Measurements from ENCODE around the gene RXRA. TPM values are rescaled to one million over a fixed set of nuclear protein-coding genes. Genes with fewer than 3 reads are reported as not detected.

The RXRA gene
- total RNA-seq, 1 experiment from 2014 or later, result 23.2 TPM

DNA sequence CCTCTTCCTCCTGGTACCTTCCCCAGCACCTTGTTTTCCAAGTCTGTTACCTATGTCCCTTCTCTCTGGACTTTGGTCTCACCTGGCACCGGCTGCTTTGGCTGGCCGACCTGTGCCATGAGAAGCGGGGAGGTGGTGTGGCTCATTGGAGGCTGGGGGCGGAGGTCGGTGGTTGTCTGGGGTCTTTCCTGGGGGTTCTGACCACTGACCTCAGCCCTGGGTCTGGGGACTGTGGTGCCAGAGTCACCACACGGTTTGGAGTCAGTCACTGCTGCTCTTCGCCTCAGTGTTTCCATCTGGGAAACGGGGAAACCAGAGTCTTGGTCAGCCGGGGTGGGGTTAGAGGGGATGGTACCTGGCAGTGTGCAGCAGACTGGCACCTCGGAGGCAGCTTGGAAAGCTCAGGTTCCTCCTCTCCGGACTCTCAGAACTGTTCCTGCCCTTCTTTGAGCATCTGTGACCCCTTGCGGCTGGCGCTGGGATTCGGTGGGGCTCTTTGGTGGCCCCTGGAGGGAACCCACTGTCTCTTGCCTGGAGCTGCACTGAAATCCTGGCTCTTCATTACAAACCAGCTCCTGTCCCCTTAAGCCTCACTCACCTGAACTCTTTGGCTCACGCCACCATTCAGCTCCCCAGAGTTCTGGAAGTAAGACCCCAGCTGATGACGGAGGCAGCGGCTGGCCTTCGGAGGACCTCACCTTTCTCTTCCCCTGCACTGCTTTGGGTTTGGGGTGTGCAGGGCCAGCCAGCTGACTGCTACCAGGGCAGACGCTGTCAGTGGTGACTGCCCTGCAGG, 4.1 kb upstream of the RXRA start:
- H3K27me3 ChIP-seq (ENCODE audit: control insufficient read depth, insufficient read depth, low read length), result peaks cover 2% of the 10 kb centered on the region; the same call in 1 of the 2 replicates
- DNase-seq, result peak; percentile 44
- no peaks in the 10 kb centered on the region for H3K36me3 ChIP-seq (replicated peaks; ENCODE audit: control insufficient read depth, insufficient read depth, low read length)
- no peak overlapping the region for H3K4me3 ChIP-seq (ENCODE audit: insufficient read depth, low read depth, low read length)

DNA sequence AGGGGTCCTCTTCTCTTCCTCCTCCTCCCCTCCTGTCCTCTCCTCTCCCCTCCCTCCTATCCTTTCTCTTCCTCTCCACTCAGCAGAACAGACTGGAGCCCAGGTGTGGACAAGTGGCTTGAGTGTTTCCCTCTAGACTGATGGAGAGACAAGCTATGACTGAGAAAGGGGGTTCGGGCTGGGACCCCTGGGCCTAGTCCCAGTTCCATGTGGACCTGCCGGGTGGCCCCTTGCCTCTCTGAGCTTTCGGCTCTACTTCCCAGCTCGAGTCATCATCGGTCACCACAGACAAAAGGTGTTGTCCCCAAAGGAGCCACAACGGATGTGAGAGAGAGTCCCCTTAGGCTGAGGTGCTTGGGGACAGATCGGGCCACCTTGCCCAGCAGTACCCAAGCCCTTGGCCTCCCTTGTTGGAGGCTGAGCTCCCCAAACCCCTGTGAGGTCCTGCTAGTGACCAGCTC, 3.4 kb upstream of the RXRA start:
- H3K36me3 ChIP-seq (replicated peaks; ENCODE audit: control insufficient read depth, insufficient read depth, low read length), result no peaks in the 10 kb centered on the region
- H3K4me3 ChIP-seq (ENCODE audit: insufficient read depth, low read depth, low read length), result no peak overlapping the region
- DNase-seq, result no peak
- H3K27me3 ChIP-seq (ENCODE audit: control insufficient read depth, insufficient read depth, low read length), result peaks cover 2% of the 10 kb centered on the region; the same call in 1 of the 2 replicates

GRCh38 chr9:134323741-134324358, 2.4 kb upstream of the RXRA start:
- no peaks in the 10 kb centered on the region for H3K36me3 ChIP-seq (replicated peaks; ENCODE audit: control insufficient read depth, insufficient read depth, low read length)
- peak; percentile 74 for DNase-seq
- no peak overlapping the region for H3K4me3 ChIP-seq (ENCODE audit: insufficient read depth, low read depth, low read length)
- peaks cover 2% of the 10 kb centered on the region; the same call in 1 of the 2 replicates for H3K27me3 ChIP-seq (ENCODE audit: control insufficient read depth, insufficient read depth, low read length)

- no peaks in the 10 kb centered on the region for H3K36me3 ChIP-seq (replicated peaks; ENCODE audit: control insufficient read depth, insufficient read depth, low read length)
- no peak for DNase-seq
- H3K4me3 ChIP-seq (ENCODE audit: insufficient read depth, low read depth, low read length), result no peak overlapping the region
- peaks cover 2% of the 10 kb centered on the region; the same call in 1 of the 2 replicates for H3K27me3 ChIP-seq (ENCODE audit: control insufficient read depth, insufficient read depth, low read length)
Measured at GRCh38 chr9:134324359-134325095, 1.7 kb upstream of the RXRA start.

GRCh38 chr9:134325096-134325812, 1.0 kb upstream of the RXRA start:
- H3K36me3 ChIP-seq (replicated peaks; ENCODE audit: control insufficient read depth, insufficient read depth, low read length), result no peaks in the 10 kb centered on the region
- DNase-seq, result peak; percentile 89
- peak overlapping the region; percentile 51 for H3K4me3 ChIP-seq (ENCODE audit: insufficient read depth, low read depth, low read length)
- H3K27me3 ChIP-seq (ENCODE audit: control insufficient read depth, insufficient read depth, low read length), result peaks cover 2% of the 10 kb centered on the region; the same call in 1 of the 2 replicates

DNA sequence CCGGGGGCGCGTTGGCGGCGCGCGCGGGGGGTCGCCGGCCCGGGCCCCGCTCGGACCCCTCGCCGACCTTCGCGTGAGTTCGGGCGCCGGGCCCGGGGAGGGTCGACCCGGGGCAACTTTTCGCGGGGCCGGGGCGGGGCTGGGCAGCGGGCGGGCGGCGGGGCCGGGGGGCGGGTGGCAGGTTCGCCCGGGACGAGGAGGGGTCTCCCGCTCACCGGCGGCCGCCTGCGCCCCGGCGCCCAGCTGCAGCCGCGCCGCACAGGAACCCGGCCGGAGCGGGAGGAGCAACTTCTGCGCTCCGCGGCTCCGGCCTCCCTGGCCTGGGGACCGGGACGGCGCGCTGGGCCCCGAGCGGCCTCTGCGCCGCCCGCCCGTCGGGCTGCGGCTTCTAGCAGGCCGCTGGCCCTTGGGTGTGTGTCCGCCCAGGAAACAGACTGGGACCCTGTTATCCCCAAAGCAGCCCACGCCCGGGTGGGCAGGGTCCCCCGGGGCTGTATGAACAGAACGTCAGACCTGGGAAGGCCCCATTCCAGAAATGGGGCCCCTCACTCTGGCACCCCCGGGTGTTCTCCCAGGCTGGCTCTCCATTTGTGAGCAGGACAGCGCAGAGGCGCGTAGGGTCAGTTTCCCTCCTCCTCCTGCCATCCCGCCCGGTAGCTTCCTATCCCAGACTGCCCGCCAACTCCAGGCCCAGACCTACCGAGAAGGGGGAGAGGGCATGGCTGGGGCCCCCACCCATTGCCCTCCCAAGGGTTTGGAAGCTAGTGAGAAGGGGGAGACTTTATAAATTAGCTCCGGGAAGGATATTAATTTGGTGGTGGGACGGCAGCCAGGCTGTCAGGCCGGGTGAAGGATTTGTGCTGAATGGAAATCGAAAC, 708 bp downstream of the RXRA start:
- Histone ChIP-seq H3K27me3 (ENCODE audit: control insufficient read depth, insufficient read depth, low read length) (peaks cover 2% of the 10 kb centered on the region; the same call in 1 of the 2 replicates), H3K4me3 (ENCODE audit: insufficient read depth, low read depth, low read length) (peak overlapping the region; percentile 55), H3K36me3 (replicated peaks; ENCODE audit: control insufficient read depth, insufficient read depth, low read length) (no peaks in the 10 kb centered on the region)
- DNase-seq, result peak; percentile 87

DNA sequence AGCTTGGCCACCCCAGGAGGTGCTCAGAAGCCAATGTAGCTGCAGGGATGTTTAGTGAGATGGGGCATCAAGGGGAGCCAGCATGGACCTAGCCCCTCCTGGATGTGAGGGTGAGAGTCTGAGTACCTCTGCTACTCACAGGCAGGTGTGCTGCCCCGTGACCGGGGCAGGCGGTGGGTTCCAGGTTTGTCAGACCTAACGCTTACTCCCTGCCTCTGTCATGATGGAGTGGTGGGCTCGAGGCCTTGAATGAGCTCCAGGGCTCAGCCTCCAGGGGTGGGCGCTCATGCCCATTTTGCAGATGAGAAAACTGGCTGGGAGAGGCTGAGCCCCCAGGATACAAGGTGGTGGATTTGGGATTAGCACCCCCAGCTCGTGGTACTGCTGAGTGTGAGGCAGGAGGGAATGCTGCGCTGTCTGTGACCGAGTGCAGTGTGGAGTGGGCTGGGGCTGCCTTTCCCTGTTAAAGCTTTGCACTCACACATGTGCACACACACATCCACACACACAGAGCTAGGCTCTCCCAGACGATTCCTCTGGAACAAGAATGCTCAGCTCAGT, 1.5 kb downstream of the RXRA start:
- DNase-seq, result peak; percentile 69
- Histone ChIP-seq H3K4me3 (ENCODE audit: insufficient read depth, low read depth, low read length) (peak overlapping the region; percentile 55; the same call in 1 of the 2 replicates), H3K36me3 (replicated peaks; ENCODE audit: control insufficient read depth, insufficient read depth, low read length) (no peaks in the 10 kb centered on the region)

GRCh38 chr9:134328341-134328840, 2.1 kb downstream of the RXRA start:
- peak; percentile 73 for DNase-seq

More for the DNA sequence above, 1.5 kb downstream of the RXRA start:
- peaks cover under 1% of the 10 kb centered on the region; the same call in 1 of the 2 replicates for H3K27me3 ChIP-seq (ENCODE audit: control insufficient read depth, insufficient read depth, low read length)

DNA sequence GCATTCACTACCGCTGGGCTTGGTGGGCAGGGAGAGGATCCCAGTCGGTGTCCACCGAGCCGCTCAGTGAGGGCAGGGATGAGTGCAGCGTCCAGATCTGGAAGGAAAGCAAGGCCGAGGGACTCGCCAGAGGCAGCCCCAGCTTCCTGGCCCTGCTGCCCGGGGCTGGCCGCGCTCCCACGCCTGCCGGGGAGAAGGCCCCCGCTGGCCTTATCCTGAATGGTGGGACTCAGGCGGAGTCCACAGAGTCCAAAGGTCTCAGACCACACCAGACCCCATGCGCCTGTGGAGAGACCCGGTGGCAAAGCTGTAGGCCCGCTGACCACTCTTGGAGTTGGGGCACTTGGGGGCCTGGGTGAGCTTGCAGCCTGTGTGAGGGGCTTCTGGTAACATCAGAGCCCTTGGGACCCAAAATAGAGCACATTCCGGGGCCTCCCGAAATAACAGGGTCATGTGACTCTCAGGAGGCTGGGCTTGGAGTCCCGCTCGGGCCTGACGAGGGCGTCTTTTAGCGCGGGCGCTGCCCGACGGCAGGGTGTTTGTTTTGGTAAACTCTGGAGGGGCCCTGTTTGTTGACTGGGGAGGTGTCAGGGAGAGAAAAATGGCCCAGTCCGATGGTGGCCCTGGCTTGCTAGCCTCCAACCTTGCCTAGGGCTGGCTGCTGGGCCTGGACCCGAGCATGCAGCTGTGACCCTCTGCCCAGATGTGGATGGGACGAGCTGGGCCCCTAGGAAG, 2.8 kb downstream of the RXRA start:
- Histone ChIP-seq H3K36me3 (replicated peaks; ENCODE audit: control insufficient read depth, insufficient read depth, low read length) (no peaks in the 10 kb centered on the region), H3K4me3 (ENCODE audit: insufficient read depth, low read depth, low read length) (no peak overlapping the region), H3K27me3 (ENCODE audit: control insufficient read depth, insufficient read depth, low read length) (no peaks in the 10 kb centered on the region)
- peak; percentile 77 for DNase-seq

More at GRCh38 chr9:134328341-134328840, 2.1 kb downstream of the RXRA start:
- H3K36me3 ChIP-seq (replicated peaks; ENCODE audit: control insufficient read depth, insufficient read depth, low read length), result no peaks in the 10 kb centered on the region
- no peaks in the 10 kb centered on the region for H3K27me3 ChIP-seq (ENCODE audit: control insufficient read depth, insufficient read depth, low read length)
- no peak overlapping the region for H3K4me3 ChIP-seq (ENCODE audit: insufficient read depth, low read depth, low read length)

DNA sequence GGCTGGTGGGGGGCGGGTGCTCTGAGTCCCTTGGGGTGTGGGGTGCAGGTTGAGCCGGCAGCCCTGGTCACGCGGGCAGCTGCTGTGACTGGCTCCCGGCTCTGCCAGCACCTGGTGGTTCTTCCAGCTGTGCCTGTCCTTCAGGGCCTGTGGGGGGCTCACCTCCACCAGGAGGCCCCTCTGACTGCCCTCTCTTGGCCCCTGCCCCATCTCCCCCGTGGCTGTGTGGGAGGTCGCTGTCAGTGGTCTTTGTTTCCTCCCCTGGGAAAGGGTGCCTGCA, 3.3 kb downstream of the RXRA start:
- Histone ChIP-seq H3K27me3 (ENCODE audit: control insufficient read depth, insufficient read depth, low read length) (no peaks in the 10 kb centered on the region), H3K4me3 (ENCODE audit: insufficient read depth, low read depth, low read length) (no peak overlapping the region), H3K36me3 (replicated peaks; ENCODE audit: control insufficient read depth, insufficient read depth, low read length) (no peaks in the 10 kb centered on the region)
- no peak for DNase-seq

DNA sequence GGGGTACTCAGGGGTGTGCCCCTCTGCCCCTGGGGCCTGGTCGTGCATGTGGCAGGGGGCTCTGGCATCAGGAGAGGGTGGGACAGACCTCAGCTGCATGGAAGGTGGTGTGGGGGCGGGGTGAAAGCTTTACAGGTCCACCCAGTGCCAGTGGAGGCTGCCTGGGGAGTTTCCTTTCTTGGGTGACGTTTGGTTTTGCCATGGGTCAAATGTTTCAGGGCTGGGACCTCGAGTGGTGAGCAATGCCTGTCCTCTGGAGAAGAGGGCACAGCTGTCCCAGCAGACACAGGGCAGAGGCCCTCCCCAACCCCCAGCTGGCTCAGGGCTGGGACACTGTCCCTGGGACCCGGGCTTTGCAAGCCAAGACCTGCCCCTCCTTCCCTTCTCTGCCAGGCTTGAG, 3.6 kb downstream of the RXRA start:
- H3K27me3 ChIP-seq (ENCODE audit: control insufficient read depth, insufficient read depth, low read length), result no peaks in the 10 kb centered on the region
- no peak overlapping the region for H3K4me3 ChIP-seq (ENCODE audit: insufficient read depth, low read depth, low read length)
- H3K36me3 ChIP-seq (replicated peaks; ENCODE audit: control insufficient read depth, insufficient read depth, low read length), result no peaks in the 10 kb centered on the region
- DNase-seq, result peak; percentile 51

DNA sequence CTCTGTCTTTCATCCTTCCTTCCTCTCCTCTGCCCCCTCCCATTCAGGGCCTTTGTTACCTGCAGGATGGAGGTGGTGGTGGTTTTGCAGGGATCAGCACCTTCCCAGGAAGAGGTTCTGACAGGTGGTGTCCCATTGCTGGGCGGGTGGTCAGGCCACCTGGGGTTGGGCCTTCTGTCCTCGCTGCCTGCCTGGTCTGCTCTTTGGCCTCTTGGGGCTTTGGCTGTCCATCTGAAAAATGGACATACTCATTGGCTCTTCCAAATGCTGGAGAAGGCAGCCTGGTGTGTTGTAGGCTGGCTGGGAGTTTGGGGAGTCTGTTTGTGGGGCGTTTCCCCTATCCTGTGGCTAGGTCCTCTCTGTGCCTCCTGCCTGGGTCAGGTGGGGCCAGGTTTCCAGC, 4.3 kb downstream of the RXRA start:
- DNase-seq, result no peak
- Histone ChIP-seq H3K27me3 (ENCODE audit: control insufficient read depth, insufficient read depth, low read length) (no peaks in the 10 kb centered on the region), H3K4me3 (ENCODE audit: insufficient read depth, low read depth, low read length) (no peak overlapping the region), H3K36me3 (replicated peaks; ENCODE audit: control insufficient read depth, insufficient read depth, low read length) (no peaks in the 10 kb centered on the region)

All from H7 (cell line).